GM12892 (cell line): ENCODE data around the gene ZNF428.
"Not testable (repeated sequence)": the region's sequence is repeated elsewhere in the genome, so short reads cannot be mapped to it uniquely, and the experiment has no call there.

ENCODE experiments used
- DNase-seq: peaks from one replicate; pipeline ENCODE4 v3.0.0; 2011; ENCODE audit not compliant: insufficient read length
- FAIRE-seq: peaks from 2 replicates; lab custom pipeline; 2011; peaks lifted over from hg19 to GRCh38; lab: Jason Lieb, UNC
- POLR2A ChIP-seq: IDR thresholded peaks from 2 replicates; pipeline ENCODE4 v1.6.1; 2011; ENCODE audit warnings: low read depth, low read length, control low read depth
- POLR2AphosphoS5 ChIP-seq: IDR thresholded peaks from 2 replicates; pipeline ENCODE4 v1.6.1; 2011; ENCODE audit warnings: low read depth, low read length, control low read depth
- TAF1 ChIP-seq: IDR thresholded peaks from 2 replicates; pipeline ENCODE4 v1.6.1; 2011; ENCODE audit warnings: low read depth, mild to moderate bottlenecking, control low read depth, low read length, borderline replicate concordance

ZNF428 gene

GRCh38 chr19:43595605-43595998, 23.8 kb downstream of the ZNF428 start:
- FAIRE-seq = no peak
- TF ChIP-seq TAF1 (no peak), POLR2AphosphoS5 (no peak), POLR2A (no peak)
- no peak for DNase-seq

- TF ChIP-seq TAF1 = peak; percentile 35; the same call in 1 of the 2 replicates
- TF ChIP-seq POLR2AphosphoS5 = peak; percentile 16
- peak; percentile 67 for TF ChIP-seq POLR2A
- peak; percentile 81 for FAIRE-seq
- peak; percentile 61 for DNase-seq
Observed at GRCh38 chr19:43594710-43595604, 24.5 kb downstream of the ZNF428 start.

- no peak for TF ChIP-seq POLR2A
- no peak for TF ChIP-seq POLR2AphosphoS5
- no peak for TF ChIP-seq TAF1
- FAIRE-seq (no peak), DNase-seq (no peak)
Observed at GRCh38 chr19:43594081-43594697, 25.2 kb downstream of the ZNF428 start.

- DNase-seq = no peak
- FAIRE-seq = no peak
Observed at GRCh38 chr19:43592800-43593350, 26.6 kb downstream of the ZNF428 start.

GRCh38 chr19:43591904-43592772, 27.3 kb downstream of the ZNF428 start:
- no peak for TF ChIP-seq POLR2AphosphoS5
- TF ChIP-seq TAF1 = no peak
- no peak for TF ChIP-seq POLR2A
- DNase-seq (no peak), FAIRE-seq (no peak)

More at GRCh38 chr19:43592800-43593350, 26.6 kb downstream of the ZNF428 start:
- no peak for TF ChIP-seq TAF1
- TF ChIP-seq POLR2AphosphoS5 = no peak
- no peak for TF ChIP-seq POLR2A

GRCh38 chr19:43589678-43590077, 29.8 kb downstream of the ZNF428 start:
- TF ChIP-seq POLR2AphosphoS5 (no peak), TAF1 (no peak), POLR2A (no peak)

GRCh38 chr19:43589277-43589676, 30.2 kb downstream of the ZNF428 start:
- TF ChIP-seq TAF1 (no peak), POLR2AphosphoS5 (no peak), POLR2A (no peak)
- FAIRE-seq (no peak), DNase-seq (no peak)

More at GRCh38 chr19:43589678-43590077, 29.8 kb downstream of the ZNF428 start:
- DNase-seq = no peak
- no peak for FAIRE-seq

- DNase-seq, FAIRE-seq: not testable (repeated sequence)
Observed at GRCh38 chr19:43587029-43587428, 32.4 kb downstream of the ZNF428 start.

- no peak for DNase-seq
- no peak for FAIRE-seq
- TF ChIP-seq POLR2AphosphoS5 (no peak), POLR2A (no peak), TAF1 (no peak)
Observed at GRCh38 chr19:43586346-43586745, 33.1 kb downstream of the ZNF428 start.

- DNase-seq = no peak
- TF ChIP-seq POLR2AphosphoS5 (no peak), POLR2A (no peak), TAF1 (no peak)
- no peak for FAIRE-seq
Observed at GRCh38 chr19:43584484-43584883, 34.9 kb downstream of the ZNF428 start.

GRCh38 chr19:43582495-43582894, 36.9 kb downstream of the ZNF428 start:
- FAIRE-seq = no peak
- no peak for DNase-seq
- TF ChIP-seq POLR2A = no peak
- no peak for TF ChIP-seq POLR2AphosphoS5
- TF ChIP-seq TAF1 = no peak
